HT1080 (cell line): ENCODE measurements around the gene CENPF. TPM values are rescaled to one million over a fixed set of nuclear protein-coding genes. Genes with fewer than 3 reads are reported as not detected.

Experiments
- DNase-seq: peaks from one replicate; pipeline ENCODE4 v3.0.0-alpha.2; 2015; ENCODE audit warnings: low read depth
- total RNA-seq: library from RNA; depleted of rRNA; stranded (reverse); fragments of >200 nt; shearing (Covaris generic); gene quantifications from 2 replicates; pipeline ENCODE4 v1.2.3, GENCODE V29; 2014; rRNA removed

Gene CENPF
- total RNA-seq, 1 experiment from 2014 or later = 67.4 TPM

- no peak for DNase-seq
Observed at GRCh38 chr1:214702556-214702955, 99.6 kb downstream of the CENPF start.

DNA sequence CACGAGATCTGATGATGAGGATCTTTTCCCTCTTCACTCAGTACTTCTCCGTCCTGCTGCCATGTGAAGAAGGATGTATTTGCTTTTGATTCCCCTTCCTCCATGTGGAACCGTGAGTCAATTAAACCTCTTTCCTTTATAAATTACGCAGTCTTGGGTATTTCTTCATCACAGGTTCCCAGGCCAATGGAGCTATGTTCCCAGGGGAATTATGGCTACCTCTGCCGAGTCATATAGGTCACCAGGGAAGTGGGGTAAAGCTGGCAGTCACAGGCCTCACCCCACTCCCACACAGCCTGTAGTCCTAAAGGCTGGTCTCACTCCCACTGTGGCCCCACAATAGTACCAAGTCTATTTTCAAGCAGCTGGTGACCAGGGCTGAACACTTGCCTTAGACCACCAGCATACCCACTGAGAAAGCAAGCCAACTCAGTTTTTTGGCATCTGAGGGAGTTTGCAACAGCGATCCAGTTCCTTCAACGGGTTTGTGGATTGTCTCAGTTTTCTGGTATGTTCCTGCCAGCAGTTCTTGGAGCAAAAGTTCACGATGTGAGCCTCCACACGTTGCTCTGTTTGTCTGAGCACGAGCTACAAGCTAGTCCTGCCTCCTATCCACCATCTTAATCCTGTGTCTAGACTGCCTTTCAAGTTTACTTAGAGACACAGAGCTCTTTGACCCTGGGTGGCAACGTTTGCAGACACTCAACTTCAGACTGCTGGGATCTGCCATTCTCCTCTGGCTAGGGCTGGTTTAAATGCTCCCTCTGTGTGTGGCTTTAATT lies 104.5 kb downstream of the CENPF start:
- DNase-seq = no peak

- DNase-seq = no peak
Observed at GRCh38 chr1:214708321-214708955, 105.4 kb downstream of the CENPF start.

DNA sequence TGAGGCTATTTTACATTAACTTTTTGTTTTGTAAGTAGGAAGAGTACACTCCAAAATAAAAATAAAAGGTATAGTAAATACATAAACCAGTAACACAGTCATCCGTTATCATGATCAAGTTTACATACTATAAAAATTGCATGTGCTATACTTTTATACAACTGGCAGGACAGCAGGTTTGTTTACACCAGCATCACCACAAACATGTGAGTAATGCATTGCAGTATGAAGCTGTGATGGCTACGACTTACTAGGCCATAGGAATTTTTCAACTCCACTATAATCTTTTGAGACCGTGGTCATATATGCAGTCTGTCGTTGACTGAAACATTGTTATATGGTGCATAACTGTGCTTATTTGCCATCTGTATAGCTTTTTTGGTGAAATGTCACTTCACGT lies 106.2 kb downstream of the CENPF start:
- DNase-seq = no peak

DNA sequence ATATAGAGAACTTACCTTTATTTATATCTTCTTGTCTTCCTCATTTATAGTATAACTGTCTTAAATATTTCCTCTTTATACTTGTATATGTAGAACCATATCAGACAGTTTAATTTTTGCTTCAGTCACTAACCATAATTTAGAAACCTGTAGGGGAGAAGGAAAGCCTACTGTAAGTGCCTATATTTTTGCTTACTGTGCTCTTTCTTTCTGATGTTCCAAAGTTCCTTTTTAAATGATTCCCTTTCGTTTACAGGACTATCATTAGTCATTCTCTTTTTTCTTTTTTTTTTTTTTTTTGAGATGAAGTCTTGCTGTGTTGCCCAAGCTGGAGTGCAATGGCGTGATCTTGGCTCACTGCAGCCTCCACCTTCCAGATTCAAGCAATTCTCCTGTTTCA lies 109.7 kb downstream of the CENPF start:
- no peak for DNase-seq

Other genes with a start within 250 kb of the CENPF start
- gene PTPN14, start 51.6 kb upstream of the CENPF start, total RNA-seq = 47.5 and 63.0 TPM in 2 replicates